ENCODE measurements around the gene ACTRT2. TPM values are rescaled to one million over a fixed set of nuclear protein-coding genes. Genes with fewer than 3 reads are reported as not detected.

ACTRT2 gene
- total and polyA plus RNA-seq, 8 donors, result not detected

DNA sequence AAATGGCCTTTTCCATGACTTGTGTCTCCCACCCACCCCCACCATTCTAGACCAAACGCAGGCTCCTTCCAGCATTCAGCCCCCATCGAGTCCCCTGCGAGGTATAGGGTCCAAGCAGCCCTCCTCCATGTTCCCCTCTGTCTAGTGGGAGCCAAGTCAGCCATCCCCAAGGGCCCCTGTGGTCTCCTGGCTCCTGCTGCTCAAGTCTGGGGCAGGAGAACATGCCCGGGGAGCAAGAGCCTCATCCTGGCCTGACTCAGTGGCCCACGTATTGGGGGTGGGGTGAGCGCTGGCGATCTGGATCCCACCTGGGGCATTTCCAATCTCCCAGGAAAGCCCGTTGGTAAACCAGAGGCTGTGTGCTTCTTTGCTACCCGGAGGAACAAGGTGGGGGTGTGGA, 43.6 kb downstream of the ACTRT2 start:
- TF ChIP-seq POLR2AphosphoS5 (IDR thresholded peaks at IDR 0.05), result no peak
- TF ChIP-seq POLR2A (IDR thresholded peaks at IDR 0.05), result no peak
- no peak for TF ChIP-seq CTCF (IDR thresholded peaks at IDR 0.05)
- TF ChIP-seq EP300 (IDR thresholded peaks at IDR 0.05), result no peak
- H3K4me3 ChIP-seq, result peak overlapping the region in 3 of 4 donors; percentile 55 to 93 (median 79)
- H3K27ac ChIP-seq, result peak overlapping the region in 3 of 5 donors; percentile 47 to 93 (median 86)
- peaks cover 28 to 95% (median 58%) of the 10 kb centered on the region in 3 donors for H3K27me3 ChIP-seq
- intact Hi-C loops (cut with DNase I; ENCODE audit: low total_unique reads), result no loop called here
- no peaks in the 10 kb centered on the region for H3K9me3 ChIP-seq
- H3K36me3 ChIP-seq, result peaks cover 0 to 2% (median 0%) of the 10 kb centered on the region in 4 donors
- H3K4me1 ChIP-seq, result peaks cover 32 to 71% (median 65%) of the 10 kb centered on the region in 4 donors
- WGBS, 5 donors, result 40 to 64% (median 54%) methylated on average over 9 of the region's 9 CpGs
- DNase-seq, result peak in 1 of 2 donors; percentile 24

DNA sequence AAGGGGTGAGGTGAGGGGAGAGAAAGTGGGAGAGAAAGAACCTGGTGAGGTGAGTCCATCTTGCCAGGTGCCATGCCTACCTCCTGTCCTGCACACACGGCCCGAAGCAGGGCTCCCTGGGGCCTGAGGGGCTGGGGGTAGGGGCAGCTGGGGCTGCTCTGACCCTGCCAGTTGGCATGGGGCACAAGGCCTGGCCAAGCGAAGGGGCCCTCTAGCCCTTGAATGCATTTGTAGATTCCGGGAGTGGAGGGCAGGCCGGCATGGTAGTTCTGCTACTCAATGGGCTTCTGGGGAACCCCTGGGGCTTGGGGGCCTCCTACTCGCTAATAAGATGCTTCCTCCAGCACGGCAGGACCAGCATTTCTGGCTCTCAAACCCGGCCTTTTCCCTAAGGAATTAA, 44.1 kb downstream of the ACTRT2 start:
- DNase-seq, result peak in 1 of 2 donors; percentile 23
- no peaks in the 10 kb centered on the region for H3K36me3 ChIP-seq
- WGBS, 5 donors, result 27 to 66% (median 51%) methylated on average over 7 to 8 of the region's 8 CpGs
- H3K9me3 ChIP-seq, result no peaks in the 10 kb centered on the region
- TF ChIP-seq POLR2A (IDR thresholded peaks at IDR 0.05) (no peak), POLR2AphosphoS5 (IDR thresholded peaks at IDR 0.05) (no peak), EP300 (IDR thresholded peaks at IDR 0.05) (no peak), CTCF (IDR thresholded peaks at IDR 0.05) (no peak)
- H3K27ac ChIP-seq, result peak overlapping the region in 3 of 5 donors; percentile 83 to 93 (median 86)
- intact Hi-C loops (cut with DNase I; ENCODE audit: low total_unique reads), result no loop called here
- peaks cover 32 to 71% (median 66%) of the 10 kb centered on the region in 4 donors for H3K4me1 ChIP-seq
- H3K27me3 ChIP-seq, result peaks cover 28 to 94% (median 58%) of the 10 kb centered on the region in 3 donors
- H3K4me3 ChIP-seq, result peak overlapping the region; percentile 55 to 93 (median 84)

- Histone ChIP-seq H3K27ac (peak overlapping the region; percentile 83 to 97 (median 92)), H3K27me3 (peaks cover 28 to 94% (median 59%) of the 10 kb centered on the region in 3 donors), H3K4me3 (peak overlapping the region; percentile 55 to 93 (median 84)), H3K9me3 (no peaks in the 10 kb centered on the region), H3K4me1 (peaks cover 32 to 75% (median 69%) of the 10 kb centered on the region in 4 donors), H3K36me3 (no peaks in the 10 kb centered on the region)
- WGBS, 5 donors, result 30 to 63% (median 39%) methylated on average over 5 to 7 of the region's 7 CpGs
- intact Hi-C loops (cut with DNase I; ENCODE audit: low total_unique reads), result no loop called here
- DNase-seq, result no peak
- TF ChIP-seq CTCF (IDR thresholded peaks at IDR 0.05) (no peak), POLR2A (IDR thresholded peaks at IDR 0.05) (no peak), EP300 (IDR thresholded peaks at IDR 0.05) (no peak), POLR2AphosphoS5 (IDR thresholded peaks at IDR 0.05) (no peak)
Observed at GRCh38 chr1:3065797-3066196, 44.5 kb downstream of the ACTRT2 start.

DNA sequence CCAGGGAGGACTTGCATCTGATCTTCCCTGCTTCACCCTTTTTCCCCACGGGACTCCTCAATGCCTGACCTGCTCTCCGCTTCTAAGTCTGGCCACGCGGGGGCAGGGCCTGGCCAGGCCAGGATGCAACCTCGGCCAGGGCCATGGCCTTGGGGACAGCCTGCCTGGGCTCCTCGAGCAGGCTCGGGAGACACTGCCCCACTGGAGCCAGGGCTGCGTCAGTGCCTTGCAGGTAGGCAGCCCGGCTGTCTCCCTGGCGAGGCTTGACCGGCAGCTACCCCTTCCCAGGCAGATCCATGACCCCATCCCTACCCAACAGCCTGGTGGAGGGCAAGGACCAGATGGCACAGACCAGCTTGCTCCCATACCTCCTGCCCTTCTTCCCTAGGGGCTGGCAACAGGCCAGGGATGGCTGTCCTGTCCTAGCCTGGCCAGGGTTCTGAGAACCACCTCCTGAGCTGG, 45.0 kb downstream of the ACTRT2 start:
- Histone ChIP-seq H3K9me3 (no peaks in the 10 kb centered on the region), H3K4me1 (peaks cover 32 to 80% (median 74%) of the 10 kb centered on the region in 4 donors), H3K27ac (peak overlapping the region; percentile 83 to 97 (median 92)), H3K27me3 (peaks cover 28 to 95% (median 64%) of the 10 kb centered on the region in 3 donors), H3K36me3 (no peaks in the 10 kb centered on the region), H3K4me3 (peak overlapping the region; percentile 55 to 93 (median 84))
- 16 to 40% (median 31%) methylated on average over 8 to 11 of the region's 11 CpGs for WGBS, 5 donors
- TF ChIP-seq CTCF (IDR thresholded peaks at IDR 0.05) (peak in 5 of 7 experiments; percentile 34 to 63 (median 44)), EP300 (IDR thresholded peaks at IDR 0.05) (no peak), POLR2A (IDR thresholded peaks at IDR 0.05) (no peak), POLR2AphosphoS5 (IDR thresholded peaks at IDR 0.05) (peak in 1 of 3 donors; percentile 51)
- peak; percentile 74 to 81 for DNase-seq
- intact Hi-C loops (cut with DNase I; ENCODE audit: low total_unique reads), result no loop called here
